Measurements from ENCODE around the gene RAB9A. TPM values are rescaled to one million over a fixed set of nuclear protein-coding genes. Genes with fewer than 3 reads are reported as not detected.

RAB9A gene
- total and polyA plus RNA-seq, 9 of the 15 experiments (the other 6 are each of a cell fraction or from before 2014, with no cell fraction given), result 13.5 to 20.8 (median 17.7) TPM

DNA sequence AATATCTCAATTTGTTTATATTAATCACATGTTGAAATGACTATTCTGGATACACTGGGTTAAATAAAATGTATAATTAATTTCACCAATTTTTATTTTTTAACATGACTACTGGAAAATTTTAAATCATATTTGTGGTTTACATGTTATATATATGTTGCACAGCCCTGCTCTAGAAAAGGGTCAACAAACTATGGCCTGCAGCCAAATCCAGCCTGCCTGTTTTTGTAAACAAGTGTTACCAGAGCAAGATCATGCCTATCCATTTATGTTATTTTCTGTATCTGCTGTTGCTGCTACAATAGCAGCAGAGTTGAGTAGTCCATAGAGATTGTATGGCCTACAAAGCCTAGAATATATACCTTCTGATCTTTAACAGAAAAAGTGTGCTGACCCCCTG is 34.8 kb upstream of the RAB9A start:
- H3K27ac ChIP-seq (ENCODE audit: extremely low read depth, low read depth, low read length), result peak overlapping the region; percentile 82
- DNase-seq (ENCODE audit: extremely low read depth in 1 of 4, low spot score in 3 of 4) (no peak), FAIRE-seq (no peak), ATAC-seq (no peak)
- TF ChIP-seq, protein P1, sequence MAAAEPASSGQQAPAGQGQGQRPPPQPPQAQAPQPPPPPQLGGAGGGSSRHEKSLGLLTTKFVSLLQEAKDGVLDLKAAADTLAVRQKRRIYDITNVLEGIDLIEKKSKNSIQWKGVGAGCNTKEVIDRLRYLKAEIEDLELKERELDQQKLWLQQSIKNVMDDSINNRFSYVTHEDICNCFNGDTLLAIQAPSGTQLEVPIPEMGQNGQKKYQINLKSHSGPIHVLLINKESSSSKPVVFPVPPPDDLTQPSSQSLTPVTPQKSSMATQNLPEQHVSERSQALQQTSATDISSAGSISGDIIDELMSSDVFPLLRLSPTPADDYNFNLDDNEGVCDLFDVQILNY (CRISPR knock-in tag; IDR thresholded peaks at IDR 0.05), result no peak
- TF ChIP-seq ZC3H11A (IDR thresholded peaks at IDR 0.05; ENCODE audit: low read depth, low read length), result no peak
- TF ChIP-seq PHTF2 (CRISPR knock-in tag; IDR thresholded peaks at IDR 0.05), result no peak
- TF ChIP-seq, protein P2, sequence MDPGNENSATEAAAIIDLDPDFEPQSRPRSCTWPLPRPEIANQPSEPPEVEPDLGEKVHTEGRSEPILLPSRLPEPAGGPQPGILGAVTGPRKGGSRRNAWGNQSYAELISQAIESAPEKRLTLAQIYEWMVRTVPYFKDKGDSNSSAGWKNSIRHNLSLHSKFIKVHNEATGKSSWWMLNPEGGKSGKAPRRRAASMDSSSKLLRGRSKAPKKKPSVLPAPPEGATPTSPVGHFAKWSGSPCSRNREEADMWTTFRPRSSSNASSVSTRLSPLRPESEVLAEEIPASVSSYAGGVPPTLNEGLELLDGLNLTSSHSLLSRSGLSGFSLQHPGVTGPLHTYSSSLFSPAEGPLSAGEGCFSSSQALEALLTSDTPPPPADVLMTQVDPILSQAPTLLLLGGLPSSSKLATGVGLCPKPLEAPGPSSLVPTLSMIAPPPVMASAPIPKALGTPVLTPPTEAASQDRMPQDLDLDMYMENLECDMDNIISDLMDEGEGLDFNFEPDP (CRISPR knock-in tag; IDR thresholded peaks at IDR 0.05), result no peak
- TF ChIP-seq ERF (CRISPR knock-in tag; IDR thresholded peaks at IDR 0.05), result no peak
- TF ChIP-seq ESRRB (CRISPR knock-in tag; IDR thresholded peaks at IDR 0.05; ENCODE audit: borderline replicate concordance), result no peak
- TF ChIP-seq EP400 (IDR thresholded peaks at IDR 0.05), result no peak
- TF ChIP-seq, protein P3, sequence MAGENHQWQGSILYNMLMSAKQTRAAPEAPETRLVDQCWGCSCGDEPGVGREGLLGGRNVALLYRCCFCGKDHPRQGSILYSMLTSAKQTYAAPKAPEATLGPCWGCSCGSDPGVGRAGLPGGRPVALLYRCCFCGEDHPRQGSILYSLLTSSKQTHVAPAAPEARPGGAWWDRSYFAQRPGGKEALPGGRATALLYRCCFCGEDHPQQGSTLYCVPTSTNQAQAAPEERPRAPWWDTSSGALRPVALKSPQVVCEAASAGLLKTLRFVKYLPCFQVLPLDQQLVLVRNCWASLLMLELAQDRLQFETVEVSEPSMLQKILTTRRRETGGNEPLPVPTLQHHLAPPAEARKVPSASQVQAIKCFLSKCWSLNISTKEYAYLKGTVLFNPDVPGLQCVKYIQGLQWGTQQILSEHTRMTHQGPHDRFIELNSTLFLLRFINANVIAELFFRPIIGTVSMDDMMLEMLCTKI (IDR thresholded peaks at IDR 0.05; ENCODE audit: partially characterized antibody), result no peak
- no peak for TF ChIP-seq RHOXF2B (CRISPR knock-in tag; conservative IDR thresholded peaks at IDR 0.05)
- H3K4me1 ChIP-seq (replicated peaks in 1 of 2; ENCODE audit: control insufficient read depth in 2 of 2, insufficient read depth in 2 of 2, low read length in 2 of 2), result peaks cover 6 to 28% of the 10 kb centered on the region in 2 experiments
- intact Hi-C loops (cut with micrococcal nuclease) (no loop called here), in situ Hi-C loops (cut with MboI) (loop anchor here (5.0 to 25.0 kb wide), 3 partner anchors 93 to 692 kb away; partner anchors contain the start of gene GEMIN8)
- no TSS peak for BruUV-seq (replicated peaks)
- H3K9ac ChIP-seq (ENCODE audit: insufficient read depth in 1 of 2, low read depth in 2 of 2, low read length in 2 of 2), result peak overlapping the region in 1 of 2 experiments; percentile 93; a peak in 2 of 4 replicates
- peaks cover 16% of the 10 kb centered on the region for H3K79me2 ChIP-seq (ENCODE audit: control insufficient read depth, insufficient read depth, low read length)
- ChIA-PET CTCF (ENCODE audit: low intra/inter-chr PET ratio) (no interaction called here), POLR2A (no interaction called here)
- H3K9me1 ChIP-seq (ENCODE audit: control insufficient read depth, insufficient read depth, low read length), result no peaks in the 10 kb centered on the region
- H2AFZ ChIP-seq (ENCODE audit: low read depth, low read length), result no peak overlapping the region
- no peaks in the 10 kb centered on the region for H4K20me1 ChIP-seq (replicated peaks; ENCODE audit: control insufficient read depth, insufficient read depth, low read length)
- no peaks in the 10 kb centered on the region for H3K27me3 ChIP-seq (ENCODE audit: control insufficient read depth in 2 of 2, insufficient read depth in 2 of 2, low read length in 2 of 2)
- H3K36me3 ChIP-seq (ENCODE audit: control insufficient read depth, insufficient read depth, low read length), result no peaks in the 10 kb centered on the region
- peak overlapping the region; percentile 67; the same call in 1 of the 2 replicates for H3K4me3 ChIP-seq
- peaks cover under 1% of the 10 kb centered on the region; the same call in 1 of the 2 replicates for H3K9me3 ChIP-seq (replicated peaks; ENCODE audit: control insufficient read depth, insufficient read depth, low read depth, low read length)
- peak overlapping the region; percentile 83 for H3K4me2 ChIP-seq (ENCODE audit: insufficient read depth, low read length)
